Hindlimb muscle (tissue), 1 donor: ENCODE results near the gene TBC1D19. TPM values are rescaled to one million over a fixed set of nuclear protein-coding genes. Genes with fewer than 3 reads are reported as not detected.
"Not testable (repeated sequence)": the region's sequence is repeated elsewhere in the genome, so short reads cannot be mapped to it uniquely, and the experiment has no call there.

ENCODE experiments used
- DNase-seq: peaks from one replicate; pipeline ENCODE4 v3.0.0-alpha.2; 2013
- polyA plus RNA-seq: library from polyadenylated mRNA; unstranded; fragments of 120-200 nt; gene quantifications from one replicate; pipeline ENCODE4 v1.2.1, GENCODE V29; 2013; ENCODE audit not compliant: insufficient read length

Gene TBC1D19, protein sequence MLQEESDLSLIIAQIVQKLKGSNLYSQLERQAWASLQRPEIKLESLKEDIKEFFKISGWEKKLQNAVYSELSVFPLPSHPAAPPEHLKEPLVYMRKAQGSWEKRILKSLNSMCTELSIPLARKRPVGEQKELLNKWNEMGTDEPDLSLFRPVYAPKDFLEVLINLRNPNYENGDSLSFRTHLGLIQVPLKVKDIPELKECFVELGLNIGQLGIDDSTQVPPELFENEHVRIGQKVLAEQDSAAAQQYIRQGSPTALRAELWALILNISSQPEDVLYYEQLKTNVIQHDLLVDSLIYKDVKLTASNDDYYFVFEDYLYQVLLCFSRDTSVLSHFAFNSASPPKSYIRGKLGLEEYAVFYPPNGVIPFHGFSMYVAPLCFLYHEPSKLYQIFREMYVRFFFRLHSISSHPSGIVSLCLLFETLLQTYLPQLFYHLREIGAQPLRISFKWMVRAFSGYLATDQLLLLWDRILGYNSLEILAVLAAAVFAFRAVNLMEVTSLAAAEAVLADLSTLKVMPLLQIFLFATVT
- polyA plus RNA-seq: 11.9 TPM

DNA sequence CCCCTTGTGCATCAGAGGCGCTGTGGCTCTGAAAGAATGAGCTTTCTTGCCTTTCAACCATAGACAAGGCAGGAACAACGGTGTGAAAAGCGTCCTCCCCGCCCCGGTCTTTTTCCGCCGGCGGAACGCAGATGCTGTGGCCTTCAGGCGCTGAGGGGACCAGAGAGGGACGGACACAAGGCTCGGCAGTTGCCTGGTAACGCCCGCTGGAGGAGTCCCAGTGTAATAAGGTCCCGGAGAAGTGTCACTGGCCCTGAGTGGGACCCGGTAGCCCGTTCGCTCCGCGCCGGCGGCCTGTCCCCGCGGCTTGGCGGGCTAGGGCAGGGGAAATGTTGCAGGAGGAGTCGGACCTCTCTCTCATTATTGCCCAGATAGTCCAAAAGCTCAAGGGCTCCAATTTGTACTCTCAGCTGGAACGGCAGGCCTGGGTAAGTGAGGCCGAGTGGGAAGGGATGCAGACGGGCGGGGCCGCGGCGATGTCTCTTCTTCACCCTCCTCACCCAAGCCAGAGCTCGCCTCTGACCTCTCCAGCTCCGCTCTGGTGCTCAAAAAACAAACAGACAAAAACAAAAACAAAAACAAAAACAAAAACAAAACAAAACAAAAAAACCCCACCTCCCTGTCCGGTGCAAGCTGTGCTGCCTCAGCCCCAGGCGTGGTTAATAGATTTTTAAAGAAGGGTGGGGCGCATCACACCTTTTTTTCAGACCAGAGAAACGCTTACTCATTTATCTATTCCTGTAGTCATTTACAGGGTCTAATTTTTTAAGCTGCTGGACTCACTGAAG, at the start of gene TBC1D19:
Gene TBC1D19 (plus strand): TSS at position 220 of the 788 bp plus-strand sequence. CDS start 110 bp downstream, at position 330.
- peak; percentile 89 for DNase-seq

DNA sequence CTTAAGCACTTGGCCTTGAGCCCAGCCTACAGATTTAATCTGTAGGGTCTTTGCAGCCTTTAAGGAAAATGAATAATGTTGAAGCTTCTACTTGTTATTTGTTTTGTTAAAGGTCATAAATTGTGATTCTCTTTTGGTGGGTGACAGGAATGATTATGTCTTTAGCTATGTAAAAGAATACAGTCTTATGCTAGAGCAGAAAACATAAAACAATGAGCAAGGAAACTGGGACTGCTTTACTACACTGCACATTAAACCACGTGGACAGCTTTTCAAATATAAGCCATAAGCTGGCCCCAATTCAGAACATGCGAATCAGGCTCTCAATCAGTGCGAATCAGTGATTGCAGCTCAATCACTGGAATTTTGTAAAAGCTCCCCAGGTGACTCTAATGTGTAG, 40.9 kb upstream of the TBC1D19 start:
- DNase-seq: no peak

DNA sequence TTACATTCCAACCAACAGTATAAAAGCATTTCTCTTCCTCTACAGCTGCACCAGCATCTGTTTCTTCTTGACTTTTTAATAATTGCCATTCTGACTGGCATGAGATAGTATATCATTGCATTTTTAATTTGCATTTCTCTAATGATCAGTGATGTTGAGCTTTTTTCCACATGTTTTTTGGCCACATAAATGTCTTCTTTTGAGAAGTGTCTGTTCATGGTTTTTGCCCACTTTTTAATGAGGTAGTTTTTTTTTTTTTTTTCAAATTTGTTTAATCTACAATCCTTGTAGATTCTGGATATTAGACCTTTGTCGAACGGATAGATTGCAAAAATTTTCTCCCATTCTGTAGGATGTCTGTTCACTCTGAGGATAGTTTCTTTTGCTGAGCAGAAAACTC, 39.5 kb upstream of the TBC1D19 start:
- DNase-seq: no peak

DNA sequence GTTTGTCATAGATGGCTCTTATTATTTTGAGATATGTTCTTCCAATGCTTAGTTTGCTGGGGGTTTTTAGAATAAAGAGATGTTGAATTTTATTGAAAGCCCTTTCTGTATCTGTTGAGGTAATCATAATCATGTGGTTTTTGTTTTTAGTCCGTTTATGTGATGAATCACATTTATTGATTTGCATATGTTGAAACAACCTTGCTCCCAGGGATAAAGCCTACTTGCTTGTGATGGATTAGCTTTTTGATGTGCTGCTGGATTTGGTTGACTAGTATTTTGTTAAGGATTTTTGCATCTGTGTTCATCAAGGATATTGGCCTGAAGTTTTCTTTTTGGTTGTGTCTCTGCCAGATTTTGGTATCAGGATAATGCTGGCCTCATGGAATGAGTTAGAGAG, 35.5 kb upstream of the TBC1D19 start:
- not testable (repeated sequence) for DNase-seq

DNA sequence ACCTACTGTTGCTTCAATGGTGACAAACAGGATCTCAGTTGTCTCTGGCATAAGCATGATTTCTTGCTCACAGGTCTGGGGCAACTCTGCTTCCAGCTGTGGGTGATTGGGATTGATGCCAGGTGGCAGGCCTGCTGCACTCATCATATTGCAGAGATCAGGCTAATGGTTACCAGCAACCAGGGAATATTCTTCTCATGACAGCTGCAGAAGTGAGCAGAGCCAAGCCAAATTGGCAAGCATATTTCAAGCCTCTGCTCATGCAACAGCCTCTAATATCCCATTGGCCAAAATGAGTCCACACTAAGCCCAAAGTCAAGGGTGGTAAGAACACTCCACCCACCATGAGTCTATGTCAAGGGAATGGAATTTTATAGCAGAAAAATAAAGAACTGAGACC, 26.7 kb upstream of the TBC1D19 start:
- DNase-seq: peak; percentile 40

DNA sequence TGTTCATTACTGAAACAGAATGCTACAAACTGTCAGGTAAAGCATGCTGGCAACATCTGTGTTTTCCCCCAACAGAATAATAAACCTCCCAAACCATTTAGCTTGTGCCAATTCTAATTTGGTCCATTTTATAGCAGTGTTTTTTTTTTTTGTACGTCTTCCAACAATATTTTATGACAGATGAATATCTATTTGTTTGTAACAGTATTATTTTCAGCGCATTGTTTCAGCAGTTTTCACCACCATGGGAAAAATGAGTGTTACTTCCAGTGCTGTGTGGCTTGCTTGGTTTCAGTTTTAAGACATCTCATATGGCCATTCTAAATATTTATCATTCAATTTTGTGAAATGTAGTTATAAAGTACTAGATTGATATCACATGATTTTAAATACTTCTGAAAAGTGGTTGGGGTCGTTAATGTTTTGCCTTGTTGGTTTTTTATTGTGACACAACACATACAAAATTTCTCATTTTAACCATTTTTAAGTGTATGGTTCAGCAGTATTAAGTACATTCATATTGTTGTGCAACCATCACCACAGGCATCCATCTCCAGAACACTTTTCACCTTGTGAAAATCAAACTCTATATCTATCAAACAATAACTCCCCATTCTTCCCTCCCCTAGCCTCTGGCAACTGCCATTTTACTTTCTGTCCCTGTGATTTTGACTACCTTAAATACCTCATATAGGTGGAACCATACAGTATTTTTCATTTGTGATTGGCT, 25.6 kb upstream of the TBC1D19 start:
- no peak for DNase-seq

DNA sequence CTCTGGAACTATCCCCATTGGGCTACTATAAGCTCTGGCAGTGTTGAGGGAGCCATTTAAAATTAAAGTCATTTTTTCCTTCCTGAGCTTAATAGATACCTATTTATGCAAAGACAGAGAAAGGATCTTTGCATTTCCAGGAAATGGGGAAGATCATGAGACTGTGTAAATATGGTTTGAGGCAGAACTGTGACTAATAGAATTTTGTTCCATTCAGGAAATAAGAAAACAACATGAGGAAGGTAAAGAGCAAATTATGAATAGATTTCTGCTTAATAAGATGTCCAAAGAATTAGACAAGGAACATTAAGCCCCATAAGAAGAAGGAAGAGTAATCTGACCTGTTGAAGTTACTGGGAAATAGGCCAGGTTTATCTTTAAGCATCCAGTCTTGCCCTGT, 17.8 kb upstream of the TBC1D19 start:
- DNase-seq: no peak

DNA sequence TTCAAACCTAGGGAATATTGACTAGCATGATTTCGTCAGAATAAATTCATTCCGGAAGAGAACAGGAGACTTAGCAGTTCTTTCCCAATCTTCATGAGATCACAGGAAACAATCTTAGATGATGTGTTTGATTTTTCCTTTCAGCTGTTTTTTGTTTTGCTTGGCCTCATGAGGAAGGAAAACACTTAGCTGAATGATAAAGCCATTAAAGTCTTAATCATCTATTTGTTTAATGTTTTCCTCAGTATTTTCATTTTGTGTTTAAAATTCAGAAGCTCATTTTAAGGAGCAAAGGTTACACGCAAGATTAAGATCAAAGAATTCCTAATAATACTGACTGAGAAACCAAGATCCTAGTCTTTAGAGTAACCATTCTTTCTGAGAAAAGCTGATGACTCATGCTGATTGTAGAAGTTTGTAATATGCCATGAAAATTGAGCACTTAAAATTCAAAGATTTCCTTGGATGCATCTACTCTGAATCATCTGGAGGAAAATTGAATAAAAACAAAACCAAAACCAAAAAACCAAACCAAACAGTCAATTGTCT, 15.4 kb upstream of the TBC1D19 start:
- no peak for DNase-seq

DNA sequence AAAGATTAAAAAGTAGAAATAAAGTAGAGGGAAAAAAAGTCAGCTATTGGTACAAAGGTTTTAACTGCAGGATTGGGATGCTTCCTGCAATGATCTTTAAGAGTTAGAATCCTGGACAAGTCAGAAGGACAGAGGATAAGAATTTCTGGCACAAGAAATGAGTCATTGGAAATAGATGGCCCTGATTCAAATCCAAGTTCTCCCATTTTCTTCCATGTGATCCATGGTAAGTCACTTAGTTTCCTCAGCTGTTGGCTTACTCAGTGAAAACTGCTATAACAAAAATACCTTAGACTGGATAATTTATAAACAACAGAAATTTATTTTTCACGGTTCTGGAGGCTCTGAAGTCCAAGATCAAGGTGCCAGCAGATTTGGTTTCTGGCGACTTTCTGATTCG, 13.3 kb upstream of the TBC1D19 start:
- no peak for DNase-seq

DNA sequence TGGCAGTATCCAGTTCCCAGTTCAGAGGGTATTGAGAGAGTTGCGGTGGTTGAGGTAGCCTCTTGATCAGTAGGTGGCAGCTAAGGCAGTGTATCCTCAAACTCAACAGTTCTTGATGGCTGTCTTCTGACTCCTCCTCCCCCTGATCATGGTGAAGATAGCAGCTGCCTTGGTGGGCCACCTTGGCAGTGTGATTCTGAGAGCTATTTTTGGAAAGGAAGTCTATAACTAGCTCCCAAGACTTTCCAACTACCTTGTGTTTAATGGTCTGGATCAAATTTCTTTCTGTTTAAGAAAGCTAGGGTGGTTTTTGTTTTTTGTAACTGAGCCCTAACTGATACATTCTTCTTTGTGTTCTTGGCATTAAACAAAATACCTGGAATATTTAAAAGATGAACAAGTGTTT, 10.5 kb upstream of the TBC1D19 start:
- DNase-seq: no peak

DNA sequence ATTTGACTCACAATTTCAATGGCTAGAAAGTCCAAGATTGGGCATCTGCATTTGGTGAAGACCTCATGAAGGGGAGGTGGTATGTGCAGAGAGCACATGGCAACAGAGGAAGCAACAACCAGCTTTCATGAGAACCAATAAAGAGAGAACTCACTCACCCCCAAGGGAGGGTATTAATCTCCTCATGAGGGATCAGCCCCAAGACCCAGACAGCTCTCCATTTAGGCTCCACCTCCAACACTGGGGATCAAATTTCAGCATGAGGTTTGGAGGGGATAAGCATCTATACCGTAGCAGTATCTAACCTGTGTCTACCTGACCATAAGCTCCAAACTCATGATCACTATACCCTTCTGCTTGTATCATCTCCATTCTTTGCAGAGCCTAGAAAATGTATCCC, 9.3 kb upstream of the TBC1D19 start:
- DNase-seq: no peak

DNA sequence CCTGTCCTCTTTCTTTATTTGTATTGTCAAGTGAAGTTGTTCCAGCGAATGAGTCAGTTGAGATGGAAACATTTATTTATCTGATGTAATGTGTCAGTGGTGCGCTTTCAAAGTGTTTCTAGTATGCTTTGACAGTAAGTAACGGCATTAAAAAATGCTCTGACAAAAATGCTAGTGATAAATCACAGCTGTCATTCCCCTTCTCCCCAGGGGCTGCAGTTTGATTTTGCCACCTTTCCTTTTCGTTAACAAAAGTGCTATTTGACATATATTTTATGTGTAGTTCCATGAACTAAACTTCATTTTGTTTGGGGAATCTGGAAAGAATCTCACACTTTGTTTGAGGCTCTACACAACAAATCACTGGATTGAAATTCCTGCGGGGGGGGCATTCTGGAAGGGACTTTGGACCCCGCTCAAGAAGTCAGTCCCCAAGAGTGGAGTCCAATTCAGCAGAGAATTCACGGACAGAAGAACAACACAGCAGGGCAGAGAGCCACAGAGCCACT, 7.6 kb upstream of the TBC1D19 start:
- no peak for DNase-seq

DNA sequence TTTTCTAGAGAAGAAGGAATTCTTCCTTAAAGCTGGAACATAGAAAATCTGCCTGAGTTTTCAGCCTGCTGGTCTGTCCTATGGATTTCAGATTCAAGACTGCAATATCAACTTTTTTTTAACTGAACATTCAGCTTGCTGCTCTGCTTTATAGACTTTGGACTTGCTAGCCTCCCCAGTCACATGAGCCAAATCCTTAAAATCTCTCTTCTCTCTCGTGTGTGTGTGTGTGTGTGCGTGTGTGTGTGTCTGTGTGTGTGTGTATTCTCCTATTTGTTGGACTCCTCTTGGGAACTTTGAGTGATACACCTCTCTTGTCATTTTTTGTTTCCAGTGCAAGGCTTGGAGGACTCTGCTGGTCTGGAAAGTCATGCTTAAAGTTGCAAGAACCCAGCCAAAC, 6.8 kb upstream of the TBC1D19 start:
- no peak for DNase-seq

DNA sequence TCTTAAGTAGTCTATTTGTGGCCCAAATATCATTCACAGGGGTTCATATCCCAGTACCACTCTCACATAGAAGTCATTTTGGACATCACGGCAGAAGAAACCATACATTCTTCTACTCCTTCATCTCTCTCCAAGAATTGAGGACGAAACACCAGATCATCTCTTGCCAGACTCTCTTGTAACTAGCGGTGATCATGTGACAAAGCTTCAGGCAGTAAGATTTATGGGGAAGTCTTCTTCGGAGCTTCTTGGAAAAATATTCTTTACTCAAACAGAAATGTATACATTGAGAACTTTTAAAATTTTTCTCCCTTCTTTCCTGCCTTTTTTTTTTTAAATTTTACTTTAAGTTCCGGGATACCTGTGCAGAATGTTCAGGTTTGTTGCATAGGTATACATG, 4.7 kb upstream of the TBC1D19 start:
- no peak for DNase-seq

DNA sequence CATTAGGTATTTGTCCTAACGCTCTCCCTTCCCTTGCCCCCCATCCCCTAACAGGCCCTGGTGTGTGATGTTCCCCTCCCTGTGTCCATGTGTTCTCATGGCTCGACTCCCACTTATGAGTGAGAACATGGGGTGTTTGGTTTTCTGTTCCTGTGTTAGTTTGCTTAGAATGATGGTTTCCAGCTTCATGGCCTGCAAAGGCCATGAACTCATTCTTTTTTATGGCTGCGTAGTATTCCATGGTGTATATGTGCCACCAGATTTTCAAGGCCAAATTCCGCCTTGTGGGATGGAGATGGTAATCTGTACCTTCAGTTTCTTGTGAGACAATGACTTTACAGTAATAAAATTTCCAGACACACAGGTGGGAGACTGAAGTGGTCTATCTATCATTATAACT, 2.5 kb upstream of the TBC1D19 start:
- DNase-seq: not testable (repeated sequence)

DNA sequence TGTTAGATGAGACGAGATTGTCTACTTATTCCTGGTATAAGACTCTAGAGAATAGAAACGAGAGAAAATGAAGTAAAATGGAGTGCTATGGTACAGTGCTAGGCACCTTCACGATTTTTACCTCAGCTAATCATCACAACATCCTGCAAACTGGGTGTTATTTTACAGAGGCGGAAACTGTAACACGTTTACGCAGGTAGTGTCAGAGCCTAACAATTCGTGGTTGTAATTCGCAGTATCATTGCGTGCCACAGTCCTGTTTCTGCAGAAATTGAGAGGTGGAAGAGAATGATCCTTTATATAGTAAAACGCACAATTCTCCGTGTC, 383 bp upstream of the TBC1D19 start:
- DNase-seq: no peak

DNA sequence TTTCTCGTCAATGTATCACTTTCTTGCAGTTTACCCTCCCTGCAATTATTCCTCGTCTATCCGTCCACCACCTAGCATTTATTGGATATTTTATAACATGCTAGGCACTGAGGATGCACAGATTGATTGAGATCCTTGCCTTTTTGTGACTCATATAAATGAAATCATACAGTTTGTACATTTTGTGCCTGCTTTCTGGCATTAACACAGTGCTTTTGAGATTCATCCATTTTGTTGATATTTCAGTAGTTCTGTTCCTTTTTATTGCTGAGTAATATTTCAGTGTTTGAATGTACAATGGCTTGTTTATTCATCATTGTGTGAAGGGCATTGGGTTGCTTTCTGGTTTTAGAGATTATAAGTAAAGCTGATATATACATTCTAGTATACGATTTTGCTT, 841 bp downstream of the TBC1D19 start:
- no peak for DNase-seq

DNA sequence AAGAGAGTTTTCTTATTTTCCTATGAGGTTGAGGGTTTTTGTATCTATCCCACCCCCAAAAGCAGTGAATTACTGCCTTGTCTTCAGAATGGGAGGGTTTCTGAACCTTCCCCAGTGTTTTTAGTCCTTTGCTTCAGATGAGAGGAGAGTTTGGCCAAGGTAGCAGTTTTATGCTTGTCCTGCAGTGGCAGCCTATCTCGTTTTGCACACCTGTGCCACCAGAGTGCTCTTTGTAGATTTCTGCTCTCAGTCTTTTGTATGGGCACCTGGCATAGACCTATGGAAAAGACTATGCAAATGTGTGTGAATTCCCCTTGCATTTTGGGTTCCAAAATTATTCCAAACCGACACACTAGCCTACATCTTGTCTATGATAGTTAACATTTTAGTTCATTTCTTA, 5.8 kb downstream of the TBC1D19 start:
- no peak for DNase-seq

DNA sequence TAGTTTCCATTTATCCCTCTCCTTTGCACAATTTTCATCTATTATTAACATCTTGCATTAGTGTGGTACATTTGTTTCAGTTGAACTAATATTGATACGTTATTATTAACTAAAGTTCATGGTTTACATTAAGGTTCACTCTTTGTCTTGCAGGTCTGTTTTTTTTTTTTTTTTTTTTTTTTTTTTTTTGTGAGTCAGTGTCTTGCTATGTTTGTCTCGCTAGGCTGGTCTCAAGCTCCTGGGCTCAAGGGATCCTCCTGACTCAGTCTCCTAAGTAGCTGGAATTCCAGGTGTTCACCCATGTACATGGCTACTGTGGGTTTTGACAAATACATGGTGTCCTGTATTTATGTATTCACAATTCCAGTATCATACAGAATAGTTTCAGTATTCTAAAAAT, 6.8 kb downstream of the TBC1D19 start:
- DNase-seq: no peak

DNA sequence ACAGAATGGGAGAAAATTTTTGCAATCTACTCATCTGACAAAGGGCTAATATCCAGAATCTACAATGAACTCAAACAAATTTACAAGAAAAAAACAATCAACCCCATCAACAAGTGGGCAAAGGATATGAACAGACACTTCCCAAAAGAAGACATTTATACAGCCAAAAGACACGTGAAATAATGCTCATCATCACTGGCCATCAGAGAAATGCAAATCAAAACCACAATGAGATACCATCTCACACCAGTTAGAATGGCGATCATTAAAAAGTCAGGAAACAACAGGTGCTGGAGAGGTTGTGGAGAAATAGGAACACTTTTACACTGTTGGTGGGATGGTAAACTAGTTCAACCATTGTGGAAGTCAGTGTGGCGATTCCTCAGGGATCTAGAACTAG, 9.7 kb downstream of the TBC1D19 start:
- not testable (repeated sequence) for DNase-seq

DNA sequence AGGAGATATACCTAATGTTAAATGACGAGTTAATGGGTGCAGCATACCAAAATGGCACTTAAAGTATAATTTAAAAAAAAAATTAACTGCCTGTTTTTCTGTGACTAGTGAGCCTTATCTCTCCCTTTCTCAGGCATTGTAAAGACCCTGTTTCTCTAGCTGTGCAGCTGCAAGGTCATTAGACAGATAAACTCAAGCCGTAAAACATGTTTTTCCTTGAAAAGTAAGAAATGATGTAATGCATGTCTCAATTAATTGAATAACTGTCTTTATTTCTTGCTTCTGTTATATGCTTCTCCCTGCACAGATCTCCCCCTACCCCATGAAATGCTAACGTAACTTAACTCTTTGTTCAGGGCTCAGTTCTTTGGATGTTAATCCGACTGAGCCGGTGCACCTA, 10.5 kb downstream of the TBC1D19 start:
- DNase-seq: no peak

DNA sequence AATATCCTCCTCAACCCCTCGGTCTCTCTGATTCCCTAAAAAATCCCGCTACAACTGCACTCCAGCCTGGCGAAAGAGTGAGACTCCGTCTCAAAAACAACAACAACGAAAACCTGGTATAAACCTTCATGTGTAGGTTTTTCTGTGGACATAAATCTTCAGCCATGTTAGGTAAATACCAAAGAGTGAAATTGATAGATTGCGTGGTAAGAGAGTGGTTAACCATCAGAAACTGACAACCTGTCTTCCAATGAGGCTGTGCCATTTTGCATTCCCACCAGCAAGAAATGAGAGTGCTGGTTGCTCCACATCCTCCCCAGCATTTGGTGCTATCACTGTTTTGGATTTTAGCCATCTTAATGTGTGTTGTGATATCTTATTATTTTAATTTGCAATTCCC, 10.9 kb downstream of the TBC1D19 start:
- no peak for DNase-seq

DNA sequence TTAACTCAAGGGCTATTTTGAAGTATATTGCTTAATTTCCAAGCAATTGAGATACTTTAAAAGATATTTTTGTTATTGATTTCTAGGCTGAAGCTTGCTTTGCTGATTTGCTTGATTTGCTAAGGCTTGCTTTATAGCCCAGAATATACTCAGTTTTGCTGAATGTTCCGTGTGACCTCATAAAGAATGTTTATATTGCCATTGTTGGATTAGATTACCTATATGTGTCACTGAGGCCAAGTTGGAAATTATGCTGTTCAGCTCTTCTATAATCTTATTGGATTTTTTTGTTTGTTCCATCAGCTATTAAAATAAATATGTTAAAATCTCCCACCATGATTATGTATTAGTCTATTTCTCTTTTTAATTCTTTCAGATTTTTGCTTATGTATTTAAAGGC, 13.0 kb downstream of the TBC1D19 start:
- DNase-seq: no peak
